Right hindlimb (tissue), 1 donor: ENCODE results near the gene AJM1.
A peak's percentile ranks its signal among the peaks of the same experiment; 100 is the strongest.
"Not testable (repeated sequence)": the region's sequence is repeated elsewhere in the genome, so short reads cannot be mapped to it uniquely, and the experiment has no call there.

ENCODE experiments used
- DNase-seq: peaks from one replicate; pipeline ENCODE4 v3.0.0-alpha.2; 2018

AJM1 gene

DNA sequence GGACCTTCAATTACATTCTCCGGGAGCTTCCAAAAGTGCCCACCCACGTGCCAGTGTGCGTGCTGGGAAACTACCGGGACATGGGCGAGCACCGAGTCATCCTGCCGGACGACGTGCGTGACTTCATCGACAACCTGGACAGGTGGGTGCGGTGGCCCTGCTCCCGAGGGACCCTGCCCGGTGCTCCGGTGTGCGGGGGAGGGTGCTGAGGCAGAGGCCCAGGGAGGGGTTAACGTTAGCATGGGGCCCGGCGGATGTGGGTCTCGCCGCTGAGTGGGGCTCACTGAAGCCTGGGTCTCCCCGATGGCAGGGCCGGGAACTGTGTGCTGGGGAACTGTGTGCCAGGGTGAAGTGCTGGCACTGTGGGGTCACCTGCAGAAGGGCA, 10.6 kb upstream of the AJM1 start:
- DNase-seq = no peak

DNA sequence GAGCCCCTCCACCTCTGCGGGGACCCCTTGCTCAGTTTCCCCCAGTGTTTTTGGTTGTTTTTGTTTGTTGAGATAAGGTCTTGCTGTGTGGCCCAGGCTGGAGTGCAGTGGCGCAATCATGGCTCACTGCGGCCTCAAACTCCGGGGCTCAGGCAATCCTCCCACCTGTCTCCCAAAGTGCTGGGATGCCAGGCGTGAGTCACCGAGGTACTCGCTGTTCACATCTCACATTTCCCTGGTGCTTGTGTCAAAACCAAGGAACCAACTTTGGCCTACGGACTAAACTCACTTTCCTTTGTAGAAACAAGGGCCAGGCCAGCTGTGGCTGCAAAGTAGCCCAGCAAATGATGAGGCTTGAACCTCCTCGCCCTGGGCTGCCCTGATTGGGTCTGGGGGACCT, 9.7 kb upstream of the AJM1 start:
- no peak for DNase-seq

DNA sequence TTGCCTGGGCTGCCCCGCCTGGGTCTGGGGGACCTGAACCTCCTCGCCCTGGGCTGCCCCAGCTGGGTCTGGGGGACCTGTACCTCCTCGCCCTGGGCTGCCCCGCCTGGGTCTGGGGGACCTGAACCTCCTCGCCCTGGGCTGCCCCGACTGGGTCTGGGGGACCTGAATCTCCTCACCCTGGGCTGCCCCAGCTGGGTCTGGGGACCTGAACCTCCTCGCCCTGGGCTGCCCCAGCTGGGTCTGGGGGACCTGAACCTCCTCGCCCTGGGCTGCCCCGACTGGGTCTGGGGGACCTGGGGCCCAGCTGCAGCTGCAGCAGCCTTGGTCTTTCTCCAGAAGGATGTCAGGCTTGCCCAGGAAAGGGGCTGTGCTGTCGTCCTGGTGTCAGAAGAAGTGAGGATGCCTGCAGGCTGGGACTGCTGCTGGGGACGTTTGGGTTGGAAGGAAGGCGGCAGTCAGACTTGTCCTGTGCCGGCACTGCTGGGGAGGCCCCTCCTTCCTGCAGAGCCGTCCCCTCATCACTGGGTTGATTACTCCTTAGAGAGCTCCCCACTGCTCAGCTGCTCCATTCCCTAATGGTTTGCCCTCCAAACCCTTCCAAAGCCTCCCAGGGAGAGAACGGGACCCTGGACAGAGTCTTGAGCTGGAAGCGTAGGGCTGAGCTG, 8.8 kb upstream of the AJM1 start:
- DNase-seq = not testable (repeated sequence)

DNA sequence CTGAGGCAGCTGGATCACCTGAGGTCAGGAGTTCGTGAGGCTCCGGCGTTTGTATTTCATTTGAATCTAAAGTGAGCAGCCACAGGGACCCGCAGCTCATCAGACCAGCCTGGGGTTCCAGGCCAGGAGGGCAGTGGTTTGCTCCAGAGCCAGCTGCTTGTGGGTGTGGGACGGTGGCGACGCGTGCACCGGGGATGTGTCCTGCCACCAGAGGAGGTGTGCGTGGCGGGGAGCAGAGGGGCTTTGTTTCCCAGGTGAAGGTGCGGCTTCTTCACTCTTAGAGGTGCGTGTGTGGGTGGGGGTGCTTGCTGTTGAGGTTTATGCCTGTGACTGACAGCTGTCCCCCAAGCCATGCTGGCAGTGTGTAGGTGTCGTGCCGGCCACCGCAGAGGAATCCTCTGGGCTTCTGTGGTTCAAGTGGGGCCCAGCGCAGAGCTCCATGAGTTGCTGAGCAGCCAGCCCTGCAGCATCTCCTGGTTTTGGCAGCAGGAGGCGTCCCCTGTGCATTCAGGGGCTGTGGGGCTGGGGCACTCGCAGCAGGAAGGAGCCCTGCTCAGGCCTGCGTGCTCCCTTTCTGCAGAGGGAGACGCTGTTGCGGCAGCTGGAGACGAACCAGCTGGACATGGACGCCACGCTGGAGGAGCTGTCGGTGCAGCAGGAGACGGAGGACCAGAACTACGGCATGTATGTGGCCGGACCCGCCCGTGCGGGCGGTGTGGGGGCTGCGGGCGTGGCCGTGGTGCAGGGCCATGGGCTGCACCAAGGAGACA, 6.9 kb upstream of the AJM1 start:
- DNase-seq = peak; percentile 20

DNA sequence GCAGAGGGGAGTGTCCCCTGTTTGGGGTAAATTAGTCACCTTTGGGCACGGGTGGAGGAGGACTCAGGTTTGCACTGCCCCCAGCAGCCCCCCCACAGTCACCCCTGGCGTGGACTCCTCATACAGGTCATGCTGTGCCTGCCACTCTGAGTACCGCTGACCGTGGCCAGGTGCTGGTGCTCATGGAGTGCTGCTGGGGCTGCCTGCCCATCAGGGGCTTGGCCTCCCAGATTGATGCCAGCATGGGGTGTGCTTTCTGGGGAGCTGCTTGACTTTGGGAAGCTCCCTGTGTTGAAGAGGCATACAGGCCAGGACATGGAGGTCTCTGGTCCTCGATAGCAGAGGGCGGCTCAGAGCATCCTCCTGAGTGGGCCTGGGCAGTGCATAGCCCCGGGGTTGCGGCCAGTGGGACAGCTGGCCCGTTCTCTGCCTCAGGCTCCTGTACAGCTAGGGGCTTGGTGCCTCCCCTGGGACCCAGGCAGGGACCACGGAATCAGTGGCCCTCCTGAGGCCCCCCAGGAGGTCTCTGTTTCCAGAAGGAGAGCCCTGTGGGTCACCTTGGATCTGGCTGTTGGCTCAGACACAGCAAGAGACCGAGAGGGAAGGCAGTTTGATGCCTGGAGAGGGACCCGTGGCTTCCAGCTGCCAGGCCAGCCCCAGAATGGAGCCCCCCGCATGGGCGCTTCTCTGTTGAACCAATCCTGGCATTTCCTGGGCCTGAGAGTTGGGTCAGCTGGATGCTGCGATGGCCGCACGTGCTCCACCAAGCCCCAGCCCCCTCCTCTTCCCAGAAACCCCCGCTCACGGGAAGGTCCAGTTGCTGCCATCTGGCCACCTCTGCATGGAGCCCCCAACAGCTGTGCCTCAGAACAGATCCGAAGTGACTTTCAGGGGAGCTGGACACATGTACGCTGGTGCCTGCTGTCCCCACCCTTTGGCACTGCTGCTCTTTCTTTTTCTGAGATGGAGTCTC, 6.1 kb upstream of the AJM1 start:
- peak; percentile 43 for DNase-seq

DNA sequence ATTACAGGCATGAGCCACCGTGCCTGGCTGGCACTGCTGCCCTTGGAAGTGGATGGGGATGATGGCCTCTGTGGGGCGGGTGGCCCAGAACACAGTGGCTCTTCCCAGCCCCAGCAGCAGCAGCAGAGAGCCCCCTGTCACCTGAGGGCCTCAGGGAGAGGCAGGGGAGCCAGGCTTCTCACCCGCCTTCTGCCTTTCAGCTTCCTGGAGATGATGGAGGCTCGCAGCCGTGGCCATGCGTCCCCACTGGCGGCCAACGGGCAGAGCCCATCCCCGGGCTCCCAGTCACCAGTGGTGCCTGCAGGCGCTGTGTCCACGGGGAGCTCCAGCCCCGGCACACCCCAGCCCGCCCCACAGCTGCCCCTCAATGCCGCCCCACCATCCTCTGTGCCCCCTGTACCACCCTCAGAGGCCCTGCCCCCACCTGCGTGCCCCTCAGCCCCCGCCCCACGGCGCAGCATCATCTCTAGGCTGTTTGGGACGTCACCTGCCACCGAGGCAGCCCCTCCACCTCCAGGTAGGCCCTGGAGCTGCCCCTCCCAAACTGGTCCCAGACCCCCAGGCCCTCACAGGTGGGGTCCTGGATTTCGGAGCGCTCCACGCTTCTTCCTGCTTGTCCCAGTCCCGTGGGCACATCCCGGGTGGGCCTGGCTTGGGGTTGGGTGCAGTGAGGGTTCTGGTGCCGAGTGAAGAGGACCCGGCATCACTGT, 5.0 kb upstream of the AJM1 start:
- DNase-seq = no peak

DNA sequence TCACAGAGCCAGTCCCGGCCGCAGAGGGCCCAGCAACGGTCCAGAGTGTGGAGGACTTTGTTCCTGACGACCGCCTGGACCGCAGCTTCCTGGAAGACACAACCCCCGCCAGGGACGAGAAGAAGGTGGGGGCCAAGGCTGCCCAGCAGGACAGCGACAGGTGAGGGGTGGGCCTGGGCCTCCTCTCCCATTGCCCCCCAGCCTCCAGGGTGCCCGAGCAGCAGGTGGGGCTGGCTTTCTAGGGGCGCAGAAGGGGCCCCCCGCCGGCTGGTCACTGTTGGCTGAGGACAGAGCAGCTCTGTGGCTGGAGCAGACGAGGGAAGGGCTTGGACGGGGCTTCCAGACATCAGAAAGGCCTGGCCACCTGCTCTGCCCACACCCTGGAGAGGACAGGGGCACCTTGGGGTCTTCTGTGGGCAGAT, 4.4 kb upstream of the AJM1 start:
- peak; percentile 15 for DNase-seq

DNA sequence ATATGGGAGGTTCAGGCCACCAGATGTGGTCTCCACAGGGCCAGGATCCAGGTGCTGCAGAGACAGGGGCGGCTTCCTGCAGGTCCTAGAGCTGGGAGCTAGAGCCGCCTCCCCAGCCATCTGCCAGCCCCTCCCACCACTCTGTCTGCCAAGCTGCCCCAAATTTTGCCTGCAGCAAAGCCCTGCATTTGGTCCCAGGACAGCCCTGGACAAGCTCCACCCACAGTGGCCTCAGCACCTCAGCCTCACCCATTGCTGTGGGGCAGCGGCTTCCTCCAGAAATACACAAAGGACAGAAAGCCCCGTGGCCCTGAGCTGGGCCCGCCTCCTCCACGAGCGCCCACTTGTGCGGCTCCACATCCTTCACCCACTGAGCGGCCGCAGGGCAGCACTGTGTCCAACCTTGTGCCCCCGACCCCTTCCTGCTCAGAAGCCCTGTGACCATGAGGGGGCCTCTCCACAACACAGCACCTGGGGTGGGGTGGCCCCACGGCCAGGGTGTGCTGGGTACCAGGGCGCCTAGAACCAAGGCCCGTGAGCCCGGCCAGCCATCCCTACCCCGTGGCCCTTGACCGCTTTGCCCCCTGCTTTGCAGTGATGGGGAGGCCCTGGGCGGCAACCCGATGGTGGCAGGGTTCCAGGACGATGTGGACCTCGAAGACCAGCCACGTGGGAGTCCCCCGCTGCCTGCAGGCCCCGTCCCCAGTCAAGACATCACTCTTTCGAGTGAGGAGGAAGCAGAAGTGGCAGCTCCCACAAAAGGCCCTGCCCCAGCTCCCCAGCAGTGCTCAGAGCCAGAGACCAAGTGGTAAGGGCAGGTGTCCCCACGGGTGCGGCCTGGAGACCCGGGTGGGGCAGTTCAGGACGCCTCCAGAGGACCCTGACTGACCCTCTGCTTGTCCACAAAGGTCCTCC, 3.7 kb upstream of the AJM1 start:
- DNase-seq = peak; percentile 27

DNA sequence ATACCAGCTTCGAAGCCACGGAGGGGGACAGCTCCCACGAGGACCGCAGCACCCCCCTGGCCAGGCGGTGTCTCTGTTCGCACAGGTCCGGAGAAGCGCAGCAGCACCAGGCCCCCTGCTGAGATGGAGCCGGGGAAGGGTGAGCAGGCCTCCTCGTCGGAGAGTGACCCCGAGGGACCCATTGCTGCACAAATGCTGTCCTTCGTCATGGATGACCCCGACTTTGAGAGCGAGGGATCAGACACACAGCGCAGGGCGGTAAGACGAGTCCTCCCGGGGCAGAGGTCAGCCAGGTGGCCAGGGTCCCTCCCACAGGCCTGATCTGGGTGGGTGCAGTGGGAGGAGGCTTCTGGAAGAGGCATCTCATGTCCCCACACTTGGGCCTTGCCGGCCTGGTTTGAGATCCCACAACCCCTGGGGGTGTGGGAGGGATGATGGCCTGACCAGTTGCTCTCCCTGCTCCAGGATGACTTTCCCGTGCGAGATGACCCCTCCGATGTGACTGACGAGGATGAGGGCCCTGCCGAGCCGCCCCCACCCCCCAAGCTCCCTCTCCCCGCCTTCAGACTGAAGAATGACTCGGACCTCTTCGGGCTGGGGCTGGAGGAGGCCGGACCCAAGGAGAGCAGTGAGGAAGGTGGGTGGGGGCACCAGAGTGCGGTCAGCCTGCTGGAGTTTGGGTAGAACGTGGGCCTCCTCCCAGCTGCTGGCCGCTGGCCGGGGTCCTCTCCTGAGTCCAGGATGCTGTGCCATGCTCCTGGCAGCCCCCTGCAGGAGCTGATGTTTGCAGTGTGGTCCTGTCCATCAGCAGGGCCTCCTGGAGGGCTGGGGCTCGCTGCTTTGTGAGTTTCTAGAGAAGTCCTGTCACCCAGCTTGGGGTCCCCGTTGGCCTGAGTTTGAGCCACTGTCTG, 2.8 kb upstream of the AJM1 start:
- peak; percentile 21 for DNase-seq

DNA sequence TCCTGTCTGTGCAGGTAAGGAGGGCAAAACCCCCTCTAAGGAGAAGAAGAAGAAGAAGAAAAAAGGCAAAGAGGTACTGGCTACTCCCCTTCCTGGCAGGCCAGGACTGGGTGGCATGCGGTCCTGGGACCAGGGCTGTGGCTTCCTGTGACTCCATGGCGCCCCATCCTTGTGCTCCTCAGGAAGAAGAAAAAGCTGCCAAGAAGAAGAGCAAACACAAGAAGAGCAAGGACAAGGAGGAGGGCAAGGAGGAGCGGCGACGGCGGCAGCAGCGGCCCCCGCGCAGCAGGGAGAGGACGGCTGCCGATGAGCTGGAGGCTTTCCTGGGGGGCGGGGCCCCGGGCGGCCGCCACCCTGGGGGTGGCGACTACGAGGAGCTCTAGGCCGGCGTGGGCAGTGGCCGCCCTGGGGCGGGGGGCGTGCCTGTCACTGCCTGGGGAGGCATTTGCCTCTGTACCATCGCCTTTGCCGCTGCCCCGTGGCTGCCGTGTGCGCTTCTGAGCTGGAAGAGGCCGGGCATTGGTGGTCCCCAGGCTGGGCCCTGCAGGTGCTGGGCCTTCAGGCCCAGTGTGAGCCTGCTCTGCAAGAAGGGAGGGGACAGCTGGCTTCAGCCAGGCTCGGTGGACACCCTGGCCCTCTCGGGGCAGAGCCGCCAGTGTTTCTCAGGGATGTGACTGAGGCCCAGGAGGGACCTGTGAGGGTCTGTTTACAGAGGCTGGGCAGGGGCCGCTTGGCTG, 2.0 kb upstream of the AJM1 start:
- peak; percentile 36 for DNase-seq

DNA sequence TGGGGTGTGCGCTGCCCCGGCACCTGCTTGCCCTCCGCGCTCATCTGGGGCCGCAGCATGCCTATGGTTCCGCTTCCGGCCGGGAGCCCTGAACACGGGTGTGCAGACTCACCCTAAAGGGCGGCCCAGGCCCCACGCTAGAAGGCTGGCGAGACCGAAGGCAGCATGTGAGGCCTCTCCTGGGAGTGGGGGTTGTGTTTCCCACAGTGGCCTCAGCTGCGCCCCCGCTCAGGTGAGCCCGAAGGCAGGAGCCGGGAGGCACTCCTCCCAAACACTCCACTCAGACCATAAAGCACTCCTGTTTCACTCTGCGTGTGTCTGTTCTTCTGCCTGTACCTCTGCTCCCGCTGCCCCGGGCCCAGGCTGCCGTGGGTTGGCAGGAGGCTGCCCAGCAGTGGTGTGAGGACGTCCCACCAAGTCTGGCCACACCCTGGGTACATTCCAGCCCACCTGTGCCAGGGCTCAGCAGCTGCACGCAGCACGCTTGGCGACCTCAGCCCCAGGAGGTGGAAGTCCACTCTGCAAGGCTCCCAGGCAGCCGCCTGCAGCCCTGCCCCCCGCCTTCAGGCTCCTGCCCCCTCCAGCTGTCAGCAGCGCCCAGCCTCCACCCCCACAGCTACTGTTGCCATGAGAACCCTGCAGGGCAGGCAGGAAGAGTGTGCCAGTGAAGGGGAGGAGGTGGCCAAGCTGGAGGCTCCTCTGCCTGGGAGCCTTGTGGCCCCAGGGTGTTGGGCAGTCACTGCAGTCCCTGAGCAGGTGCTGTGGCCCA, 1.2 kb upstream of the AJM1 start:
- peak; percentile 83 for DNase-seq

DNA sequence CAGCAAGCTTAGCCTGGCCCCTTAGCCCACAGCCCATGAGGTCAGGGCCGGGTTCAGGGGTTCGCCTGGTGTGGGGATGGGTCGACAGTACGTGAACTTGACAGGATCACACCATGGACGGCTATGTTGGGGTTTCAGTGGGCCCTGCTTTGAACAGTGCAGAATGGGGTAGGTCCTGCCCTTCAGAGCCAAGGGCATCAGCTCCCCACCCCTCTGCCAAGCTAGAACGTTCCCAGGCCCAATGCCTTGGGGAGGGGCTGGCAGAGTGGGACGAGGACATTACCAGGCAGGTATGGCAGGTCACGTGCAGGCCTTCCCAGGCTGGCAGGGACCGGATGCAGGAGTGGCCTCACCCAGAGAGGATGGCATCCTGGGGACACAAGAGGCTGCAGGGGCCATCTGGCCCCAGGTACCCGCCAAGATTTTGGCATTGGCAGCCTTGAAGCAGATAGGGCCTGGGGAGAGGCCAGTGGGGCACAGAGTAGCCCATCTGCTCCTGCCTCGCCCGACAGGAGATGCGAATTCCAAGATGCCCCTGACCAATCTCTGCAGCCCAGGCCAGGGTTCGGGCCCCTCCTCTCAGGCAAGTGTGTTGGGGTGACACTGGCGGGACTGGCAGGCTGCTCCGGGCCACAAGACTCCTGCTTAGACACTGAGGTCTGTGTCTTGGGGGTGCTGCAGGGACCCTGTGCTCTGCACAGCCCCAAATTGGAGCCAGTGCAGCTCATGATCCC, 465 bp upstream of the AJM1 start:
- not testable (repeated sequence) for DNase-seq

DNA sequence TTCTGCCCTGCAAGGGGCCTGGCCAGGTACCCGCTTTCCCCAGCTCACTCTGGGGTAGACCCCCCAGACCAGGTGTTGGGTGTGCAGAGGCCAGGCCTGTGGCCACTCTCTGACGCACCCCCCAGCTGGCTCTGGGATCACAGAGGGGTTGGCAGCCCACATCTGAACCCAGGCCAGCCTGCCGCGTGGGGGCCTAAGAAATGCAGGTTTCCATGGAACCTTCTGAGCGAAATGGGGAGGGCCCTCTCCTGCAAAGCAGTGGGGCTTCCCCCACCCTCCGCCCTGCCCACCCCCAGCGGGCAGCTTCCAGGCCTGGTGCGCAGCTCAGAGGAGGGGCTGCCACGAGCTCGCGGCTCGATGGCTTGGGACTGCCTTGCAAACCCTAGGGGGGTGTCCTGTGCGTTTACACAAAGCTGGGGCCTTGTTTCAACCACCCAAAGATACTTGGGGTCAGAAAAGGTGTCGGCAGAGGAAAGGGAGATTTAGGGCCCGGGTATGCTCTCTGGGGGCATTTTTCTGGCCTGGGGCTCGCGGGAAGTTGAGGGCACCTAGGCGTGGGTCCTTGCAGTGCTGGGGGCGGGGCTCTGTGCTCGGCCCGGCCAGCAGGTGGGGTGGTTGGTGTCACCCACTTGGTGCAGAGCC, 1.0 kb downstream of the AJM1 start:
- not testable (repeated sequence) for DNase-seq

DNA sequence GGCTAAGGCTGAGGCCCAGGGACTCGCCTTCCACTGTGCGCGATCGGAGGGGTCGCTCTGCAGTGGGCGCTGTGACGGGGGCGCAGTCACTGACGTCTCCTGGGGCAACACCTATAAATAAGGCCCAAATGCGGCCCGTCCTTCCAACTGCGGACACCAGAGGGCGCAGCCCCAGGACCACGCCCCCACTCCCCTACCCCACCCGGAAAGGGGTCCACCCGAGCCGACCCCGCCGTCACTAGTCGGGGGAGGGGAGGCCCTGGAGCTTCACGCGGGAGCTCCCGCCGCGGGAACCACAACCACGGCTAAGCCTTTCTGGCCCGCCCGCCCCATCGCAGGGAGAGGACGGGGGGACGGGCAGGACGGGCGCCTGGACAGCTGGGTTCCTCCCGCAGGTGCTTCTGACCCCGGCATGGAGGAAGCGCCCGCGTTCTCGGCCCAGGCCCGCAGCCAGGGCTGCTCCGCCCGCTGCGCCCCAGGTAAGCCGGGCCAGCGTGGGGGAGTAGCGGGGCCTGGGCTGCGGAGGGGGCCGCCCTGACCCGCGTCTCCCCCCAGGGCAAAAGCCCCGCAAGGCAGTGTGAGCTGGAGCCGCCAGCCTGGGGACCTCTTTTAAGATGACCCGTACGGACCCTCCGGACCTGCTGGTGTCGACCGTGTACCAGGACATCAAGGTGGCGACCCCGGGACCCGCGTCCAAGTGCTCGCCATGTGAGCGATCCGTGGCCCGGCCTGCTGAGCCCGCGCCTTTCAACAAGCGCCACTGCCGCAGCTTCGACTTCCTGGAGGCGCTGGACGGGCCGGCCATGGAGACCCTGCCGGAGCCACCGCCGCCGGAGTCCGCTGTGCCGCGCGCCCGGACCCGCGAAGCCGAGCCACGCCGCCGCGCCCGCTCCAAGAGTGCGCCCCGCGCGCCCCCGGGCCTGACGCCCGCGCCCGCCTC, 1.8 kb downstream of the AJM1 start:
- DNase-seq = peak; percentile 53

DNA sequence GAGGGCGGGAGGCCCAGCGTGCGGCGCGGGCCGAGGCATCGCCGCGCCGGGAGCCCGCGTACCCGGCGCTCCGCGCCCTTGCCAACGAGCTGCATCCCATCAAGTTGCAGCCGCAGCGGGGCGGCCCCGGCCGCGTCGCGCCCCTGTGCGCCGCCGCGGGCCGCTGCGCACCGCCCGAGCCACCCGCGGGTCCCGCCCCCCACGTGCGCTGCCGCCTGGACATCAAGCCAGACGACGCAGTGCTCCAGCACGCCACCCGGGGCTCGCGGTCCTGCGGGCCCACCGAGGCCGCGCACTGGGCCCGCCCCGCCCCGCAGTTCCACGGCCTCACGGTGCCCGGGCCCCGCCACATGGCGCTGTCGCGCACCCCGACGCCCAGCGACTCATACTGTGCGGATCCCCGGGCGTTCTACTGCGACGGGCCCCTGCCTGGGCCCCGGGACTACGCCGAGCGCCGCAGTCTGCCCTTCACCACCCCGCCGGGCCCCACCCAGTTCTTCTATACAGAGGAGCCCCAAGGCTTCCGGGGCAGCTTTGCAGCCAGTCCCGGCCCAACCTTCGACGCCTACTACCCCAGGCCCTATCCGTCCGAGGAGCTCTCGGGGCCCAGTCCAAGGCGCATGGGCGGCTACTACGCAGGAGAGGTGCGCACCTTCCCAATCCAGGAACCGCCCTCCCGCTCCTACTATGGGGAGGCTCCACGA, 2.6 kb downstream of the AJM1 start:
- DNase-seq = no peak
